Epithelial cell of esophagus (primary cell): Measurements from ENCODE around the gene DBNDD2.

Experiments used
- DNase-seq: peaks from one replicate; pipeline ENCODE4 v3.0.0; 2010; ENCODE audit warnings: low read depth
- H3K4me3 ChIP-seq: 2 replicates; pipeline ENCODE4 v1.5.1; 2011; ENCODE audit warnings: mild to moderate bottlenecking, low read length, control low read depth
- TF ChIP-seq, protein P1 (sequence below): IDR thresholded peaks from 2 replicates; pipeline ENCODE4 v1.5.1; 2011; ENCODE audit warnings: low read depth, mild to moderate bottlenecking, low read length, control low read depth, inconsistent platforms; ENCODE audit not compliant: insufficient read depth; ENCODE audit errors: missing control alignments

The DBNDD2 gene

GRCh38 chr20:45415822-45416637, 7.9 kb downstream of the DBNDD2 start, which contains the start of gene PIGT:
PIGT (plus strand) TSS chr20:45416141; CDS start chr20:45416157, 16 bp downstream.
- H3K4me3 ChIP-seq, result peak within 1 kb of the TSS; percentile 92
- TF ChIP-seq, protein P1, sequence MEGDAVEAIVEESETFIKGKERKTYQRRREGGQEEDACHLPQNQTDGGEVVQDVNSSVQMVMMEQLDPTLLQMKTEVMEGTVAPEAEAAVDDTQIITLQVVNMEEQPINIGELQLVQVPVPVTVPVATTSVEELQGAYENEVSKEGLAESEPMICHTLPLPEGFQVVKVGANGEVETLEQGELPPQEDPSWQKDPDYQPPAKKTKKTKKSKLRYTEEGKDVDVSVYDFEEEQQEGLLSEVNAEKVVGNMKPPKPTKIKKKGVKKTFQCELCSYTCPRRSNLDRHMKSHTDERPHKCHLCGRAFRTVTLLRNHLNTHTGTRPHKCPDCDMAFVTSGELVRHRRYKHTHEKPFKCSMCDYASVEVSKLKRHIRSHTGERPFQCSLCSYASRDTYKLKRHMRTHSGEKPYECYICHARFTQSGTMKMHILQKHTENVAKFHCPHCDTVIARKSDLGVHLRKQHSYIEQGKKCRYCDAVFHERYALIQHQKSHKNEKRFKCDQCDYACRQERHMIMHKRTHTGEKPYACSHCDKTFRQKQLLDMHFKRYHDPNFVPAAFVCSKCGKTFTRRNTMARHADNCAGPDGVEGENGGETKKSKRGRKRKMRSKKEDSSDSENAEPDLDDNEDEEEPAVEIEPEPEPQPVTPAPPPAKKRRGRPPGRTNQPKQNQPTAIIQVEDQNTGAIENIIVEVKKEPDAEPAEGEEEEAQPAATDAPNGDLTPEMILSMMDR, result peak; percentile 10
- peak; percentile 81 for DNase-seq

GRCh38 chr20:45416917-45417316, 8.8 kb downstream of the DBNDD2 start:
- TF ChIP-seq, protein P1, result no peak
- DNase-seq, result no peak
- peak overlapping the region; percentile 92 for H3K4me3 ChIP-seq

DNA sequence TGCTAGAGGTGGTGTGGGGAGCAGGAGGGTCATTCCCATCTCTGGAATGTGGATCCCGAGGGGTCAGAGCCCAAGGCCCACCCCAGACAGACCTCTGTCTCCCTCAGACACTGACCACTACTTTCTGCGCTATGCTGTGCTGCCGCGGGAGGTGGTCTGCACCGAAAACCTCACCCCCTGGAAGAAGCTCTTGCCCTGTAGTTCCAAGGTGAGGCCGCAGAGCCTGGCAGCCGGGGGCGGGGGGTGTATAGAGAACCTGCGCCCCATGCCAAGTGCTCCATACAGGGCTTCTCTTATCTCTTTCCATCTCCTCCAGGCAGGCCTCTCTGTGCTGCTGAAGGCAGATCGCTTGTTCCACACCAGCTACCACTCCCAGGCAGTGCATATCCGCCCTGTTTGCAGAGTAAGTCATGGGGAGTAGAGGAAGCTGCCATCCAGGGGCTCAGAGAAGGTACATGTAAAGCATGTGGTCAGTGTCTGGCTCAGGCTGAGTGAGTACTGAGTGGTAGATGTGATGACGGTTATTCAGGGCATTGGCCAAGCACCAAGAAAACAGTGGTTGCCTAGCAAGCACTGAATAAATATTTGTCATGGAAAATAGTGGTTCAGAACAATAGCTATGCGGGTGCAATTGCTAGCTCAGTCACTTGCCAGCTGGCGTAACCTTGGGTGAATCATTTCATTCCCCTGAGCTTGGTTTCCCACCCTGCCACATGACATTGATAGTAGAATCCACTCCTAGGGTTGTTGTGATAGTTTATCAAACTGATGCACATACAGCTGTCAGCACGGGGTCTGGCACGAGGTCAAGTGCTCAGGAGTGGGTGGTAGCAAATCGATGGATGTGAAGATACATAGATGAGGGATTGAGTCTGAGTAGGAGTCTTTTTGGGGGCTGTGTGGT, 11.4 kb downstream of the DBNDD2 start:
- TF ChIP-seq, protein P1, result no peak
- peak; percentile 99 for DNase-seq
- no peak overlapping the region for H3K4me3 ChIP-seq

- no peak overlapping the region for H3K4me3 ChIP-seq
- TF ChIP-seq, protein P1, result no peak
- no peak for DNase-seq
These were observed 12.0 kb downstream of the DBNDD2 start for GRCh38 chr20:45420125-45420524.

DNA sequence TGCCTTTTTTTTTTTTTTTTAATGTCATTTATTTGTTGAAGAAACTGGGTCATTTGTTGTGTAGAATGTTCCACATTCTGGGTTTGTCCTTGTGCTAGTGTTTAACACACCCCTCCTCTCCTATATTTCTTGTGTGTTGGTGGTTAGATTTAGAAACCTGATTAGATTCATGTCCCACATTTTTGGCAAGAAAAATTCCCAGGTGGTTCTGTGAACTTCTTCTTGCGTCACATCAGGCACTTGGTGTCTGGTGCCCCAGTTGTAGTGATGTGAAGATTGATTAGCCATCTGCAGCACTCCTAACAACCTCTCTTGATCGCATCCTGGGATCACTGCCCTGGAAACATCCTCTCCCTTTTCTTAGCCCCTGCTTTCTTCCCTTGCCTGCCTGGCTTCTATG, 15.6 kb downstream of the DBNDD2 start:
- TF ChIP-seq, protein P1, result no peak
- no peak for DNase-seq
- H3K4me3 ChIP-seq, result no peak overlapping the region

GRCh38 chr20:45425561-45425960, 17.5 kb downstream of the DBNDD2 start:
- no peak for DNase-seq
- TF ChIP-seq, protein P1, result no peak
- no peak overlapping the region for H3K4me3 ChIP-seq
